NCI-H748 (cell line): Measurements from ENCODE around the gene PTPN22.

Experiments used
- DNase-seq: peaks from one replicate; lab custom pipeline; 2025; ENCODE audit not compliant: unreplicated experiment; lab: John Stamatoyannopoulos, UW

The PTPN22 gene

GRCh38 chr1:113871597-113872113 is at the start of gene PTPN22:
Gene PTPN22, minus strand, starts transcription at chr1:113871712.
- DNase-seq = no peak

- DNase-seq = no peak
Observed at GRCh38 chr1:113918243-113918642, 46.7 kb upstream of the PTPN22 start.

- DNase-seq = no peak
Observed at GRCh38 chr1:113917400-113918082, 46.0 kb upstream of the PTPN22 start.

DNA sequence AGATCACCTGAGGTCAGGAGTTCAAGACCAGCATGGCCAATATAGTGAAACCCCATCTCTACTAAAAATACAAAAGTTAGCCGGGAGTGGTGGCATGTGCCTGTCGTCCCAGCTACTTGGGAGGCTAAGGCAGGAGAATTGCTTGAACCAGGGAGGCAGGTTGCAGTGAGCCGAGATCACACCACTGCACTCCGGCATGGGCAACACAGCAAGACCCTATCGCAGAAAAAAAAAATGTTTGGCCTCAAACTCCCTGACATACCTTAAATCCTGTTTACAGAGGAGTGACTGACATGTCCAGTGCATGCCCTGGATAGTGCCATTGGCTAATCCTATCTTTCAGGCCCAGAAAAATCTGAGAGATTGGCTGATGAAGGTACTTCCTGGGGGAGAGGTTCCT is 45.5 kb upstream of the PTPN22 start:
- DNase-seq = no peak

- DNase-seq = no peak
Observed at GRCh38 chr1:113913887-113914664, 42.6 kb upstream of the PTPN22 start.

DNA sequence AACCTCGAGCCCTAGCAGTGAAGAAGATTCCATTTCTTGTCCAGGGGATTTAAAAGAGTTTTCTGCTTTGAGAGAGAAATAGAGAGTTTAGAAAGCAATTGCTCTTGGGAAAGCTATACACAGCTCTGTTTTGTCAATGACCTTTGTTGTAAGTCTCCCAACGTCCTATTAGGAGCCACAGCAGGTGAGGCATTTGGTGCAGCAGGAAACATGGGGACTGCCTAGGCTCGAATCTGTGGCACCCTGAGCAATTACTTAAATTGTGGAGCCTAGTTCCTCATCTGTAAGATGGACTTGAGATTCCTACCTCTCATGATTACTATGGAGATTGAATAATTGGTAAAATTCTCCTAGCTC is 41.8 kb upstream of the PTPN22 start:
- DNase-seq = no peak

DNA sequence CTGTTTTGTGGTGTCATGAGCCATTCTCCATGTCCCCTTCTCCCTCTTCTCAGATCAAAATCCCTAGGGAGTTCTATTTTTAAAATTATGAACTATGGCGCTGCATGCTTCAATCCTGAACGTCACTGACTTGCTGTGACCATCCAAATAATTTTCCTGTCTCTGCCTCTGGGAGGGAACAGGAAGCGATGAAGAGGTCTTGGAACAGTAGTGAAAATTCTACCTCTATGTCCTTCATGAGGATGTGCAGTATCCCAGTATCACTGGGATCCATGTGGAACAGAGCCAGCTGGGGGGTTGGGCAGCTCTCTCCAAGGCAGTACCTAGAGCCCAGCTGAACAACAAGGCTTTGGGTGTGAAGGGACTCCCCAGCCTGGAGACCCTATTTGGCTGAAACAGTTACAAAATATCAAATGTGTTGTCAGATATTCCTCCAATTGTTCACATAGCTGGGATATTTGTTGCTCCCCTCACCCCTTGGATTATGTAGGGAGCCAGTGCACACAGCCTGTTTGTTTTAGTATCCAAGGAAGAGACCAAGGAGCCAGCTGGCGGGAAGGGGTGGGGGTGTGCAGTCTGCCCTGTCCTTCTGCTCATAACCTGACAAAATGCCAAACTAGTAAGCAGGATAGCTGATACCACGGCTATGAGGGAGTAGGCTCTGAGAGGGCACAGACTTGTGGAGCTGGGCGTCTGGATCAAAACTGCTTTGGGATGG is 41.2 kb upstream of the PTPN22 start:
- DNase-seq = no peak

DNA sequence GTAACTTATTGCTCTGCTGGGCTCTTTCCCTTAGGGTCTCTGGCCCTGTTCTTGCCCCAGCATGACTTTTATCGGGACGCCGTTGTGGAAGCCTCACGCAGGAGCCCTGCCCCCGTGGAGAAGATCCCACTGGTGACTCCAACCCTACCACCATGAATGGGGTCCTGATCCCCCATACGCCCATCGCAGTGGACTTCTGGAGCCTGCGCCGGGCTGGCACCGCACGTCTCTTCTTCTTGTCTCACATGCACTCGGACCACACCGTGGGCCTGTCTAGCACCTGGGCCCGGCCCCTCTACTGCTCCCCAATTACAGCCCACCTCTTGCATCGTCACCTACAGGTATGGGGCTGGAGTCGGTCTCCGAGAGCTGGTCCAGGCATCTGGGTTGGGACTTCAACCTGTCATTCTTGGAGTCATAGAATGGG is 33.9 kb upstream of the PTPN22 start:
- DNase-seq = peak; percentile 71

GRCh38 chr1:113904674-113905434 is 33.3 kb upstream of the PTPN22 start, which contains the start of the genes AP4B1 and DCLRE1B:
Gene AP4B1, minus strand, starts transcription at chr1:113904799. Its CDS starts 82 bp downstream, at chr1:113904717.
Gene DCLRE1B, plus strand, starts transcription at chr1:113905326. Its CDS starts 261 bp downstream, at chr1:113905587.
- DNase-seq = peak; percentile 100

DNA sequence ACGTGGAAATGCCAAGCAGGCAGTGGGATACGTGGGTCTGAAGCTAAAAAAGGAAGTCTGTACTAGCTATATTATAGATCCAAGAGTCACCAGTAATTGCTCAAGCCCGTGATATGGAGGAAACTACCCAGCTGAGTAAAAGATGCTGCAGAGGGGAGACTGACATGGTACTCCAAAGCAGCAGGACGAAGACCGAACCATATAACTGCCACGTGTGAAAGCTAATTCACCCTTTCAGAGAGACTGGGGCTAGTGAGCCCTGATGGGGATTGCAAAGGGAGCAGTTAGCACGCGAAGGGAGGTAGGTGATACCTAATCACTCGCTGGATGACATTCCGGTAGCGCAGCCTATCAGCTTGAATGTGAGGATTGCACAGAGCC is 32.8 kb upstream of the PTPN22 start:
- DNase-seq = peak; percentile 83

DNA sequence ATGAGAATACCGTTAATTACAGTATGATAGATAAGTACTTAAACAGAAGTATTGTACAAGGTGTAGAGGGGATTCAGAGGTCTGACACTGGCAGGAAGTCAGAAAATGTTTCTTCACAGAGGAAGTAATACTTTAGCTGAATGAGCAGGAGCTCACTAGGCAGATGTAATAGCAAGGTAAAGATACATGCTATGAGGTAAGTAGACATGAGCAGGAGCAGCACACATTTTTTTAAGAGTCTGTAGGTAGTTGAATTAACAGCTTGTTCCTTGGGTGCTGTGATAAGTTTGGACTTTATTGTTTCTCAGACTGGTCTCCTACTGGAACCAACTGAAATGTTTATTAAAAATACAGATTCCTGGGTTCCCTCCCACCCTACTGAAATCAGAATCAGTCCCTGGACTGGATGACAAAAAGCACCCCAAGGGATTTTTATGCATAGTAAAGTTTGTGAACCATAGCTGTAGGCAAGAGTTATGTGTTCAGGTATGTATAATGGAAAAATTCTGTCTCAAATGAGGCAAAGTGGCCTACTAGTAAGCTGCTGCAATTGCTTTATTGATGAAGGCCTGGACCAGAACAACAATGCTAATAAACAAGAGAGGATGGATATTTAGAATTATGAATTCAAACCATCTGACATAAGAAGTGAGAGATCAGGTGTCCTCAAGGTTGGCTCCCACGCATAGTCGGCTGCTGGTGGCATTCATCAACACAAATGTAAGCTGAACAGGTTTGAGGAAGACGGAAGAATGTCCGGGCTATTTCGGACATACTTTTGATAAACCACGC is 32.2 kb upstream of the PTPN22 start:
- no peak for DNase-seq

DNA sequence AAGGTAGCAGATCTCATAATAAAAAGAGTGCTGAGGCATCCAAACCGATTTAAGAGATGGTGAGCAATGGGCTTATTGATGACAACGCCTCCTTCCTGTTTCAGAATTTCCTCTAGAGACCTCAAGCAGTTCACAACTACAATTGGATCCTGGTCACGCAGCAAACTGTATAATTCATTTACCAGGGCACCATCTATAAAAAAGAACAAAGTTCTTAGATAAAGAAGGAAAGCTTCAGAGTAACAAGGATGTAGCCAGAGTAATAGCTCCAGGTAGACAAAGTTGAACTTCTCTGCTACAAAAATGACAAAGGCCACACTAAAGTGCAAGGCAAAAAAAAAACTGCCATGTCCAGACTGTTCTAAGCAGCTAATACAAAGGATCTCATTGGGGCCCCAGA is 29.7 kb upstream of the PTPN22 start:
- DNase-seq = no peak

- DNase-seq = no peak
Observed at GRCh38 chr1:113899111-113899510, 27.6 kb upstream of the PTPN22 start.

- DNase-seq = no peak
Observed at GRCh38 chr1:113898241-113898814, 26.8 kb upstream of the PTPN22 start.

GRCh38 chr1:113895961-113896360 is 24.4 kb upstream of the PTPN22 start:
- DNase-seq = no peak

DNA sequence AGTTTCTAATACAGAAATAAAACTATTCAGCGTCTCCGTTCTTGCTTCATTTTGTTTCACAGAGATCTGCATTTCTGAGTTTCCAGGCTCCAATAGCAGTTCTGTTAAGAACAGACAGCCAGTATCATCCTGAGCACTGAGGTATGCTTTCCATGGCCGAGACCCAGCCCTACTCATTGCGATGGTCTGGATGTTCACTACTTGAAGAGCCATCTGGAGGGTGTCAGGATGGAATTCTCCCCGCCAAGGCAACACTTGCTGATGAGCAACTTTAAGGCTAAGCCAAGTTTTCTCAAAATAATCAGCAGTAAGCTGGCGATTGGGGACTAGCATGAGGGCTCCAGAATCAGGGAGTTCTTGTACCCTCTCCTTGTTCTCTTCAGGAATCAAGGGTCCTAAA is 23.6 kb upstream of the PTPN22 start:
- DNase-seq = no peak

GRCh38 chr1:113893267-113893666 is 21.8 kb upstream of the PTPN22 start:
- no peak for DNase-seq

DNA sequence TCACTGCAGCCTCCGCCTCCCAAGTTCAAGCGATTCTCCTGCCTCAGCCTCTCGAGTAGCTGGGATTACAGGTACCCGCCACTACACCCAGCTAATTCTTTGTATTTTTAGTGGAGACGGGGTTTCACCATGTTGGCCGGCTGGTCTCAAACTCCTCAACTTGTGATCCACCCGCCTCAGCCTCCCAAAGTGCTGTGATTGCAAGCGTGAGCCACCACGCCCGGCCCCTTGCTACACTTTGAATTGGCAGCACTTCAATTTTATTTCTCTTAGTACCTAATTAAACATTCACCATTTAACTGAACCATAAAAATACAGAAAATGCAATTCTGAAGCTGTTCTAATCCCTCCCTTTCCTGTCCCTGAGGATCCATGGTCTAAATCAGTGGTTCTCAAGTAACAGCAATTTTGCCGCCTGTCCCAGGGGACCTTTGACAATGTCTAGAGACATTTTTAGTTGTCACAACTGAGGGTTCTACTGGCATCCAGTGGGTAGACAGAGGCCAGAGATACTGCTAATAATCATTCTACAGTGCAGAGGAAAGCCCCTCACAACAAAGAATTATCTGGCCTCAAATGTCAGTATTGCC is 20.2 kb upstream of the PTPN22 start:
- DNase-seq = no peak

GRCh38 chr1:113890816-113891215 is 19.3 kb upstream of the PTPN22 start:
- DNase-seq = no peak
